HepG2 (cell line): ENCODE measurements around the gene IMP3. TPM values are rescaled to one million over a fixed set of nuclear protein-coding genes. Genes with fewer than 3 reads are reported as not detected.
A peak's percentile ranks its signal among the peaks of the same experiment; 100 is the strongest.

Experiments used
- BRD4 ChIP-seq: sonication (generic); formaldehyde crosslinking; IDR thresholded peaks from 2 replicates; pipeline ENCODE4 v1.4.0; 2020; ENCODE audit warnings: missing genetic modification reagents
- GATAD1 ChIP-seq: IDR thresholded peaks from 2 replicates; pipeline ENCODE4 v1.6.1; 2016; ENCODE audit warnings: missing genetic modification reagents, missing compliant biosample characterization
- NFRKB ChIP-seq: fragments of 450-650 bp; IDR thresholded peaks from 2 replicates; pipeline ENCODE4 v1.6.1; 2017
- POLR2G ChIP-seq: fragments of 200-400 bp; formaldehyde crosslinking; IDR thresholded peaks from 2 replicates; pipeline ENCODE4 v1.6.1; 2018; ENCODE audit warnings: mild to moderate bottlenecking, low read depth, low read length, moderate library complexity
- RFX1 ChIP-seq: fragments of 450-650 bp; IDR thresholded peaks from 2 replicates; pipeline ENCODE4 v1.6.1; 2017
- ZNF558 ChIP-seq: sonication (generic); formaldehyde crosslinking; IDR thresholded peaks from 2 replicates; pipeline ENCODE4 v1.9.0; 2022; ENCODE audit warnings: mild to moderate bottlenecking, missing genetic modification reagents, borderline replicate concordance
- ZNF563 ChIP-seq: sonication (generic); formaldehyde crosslinking; IDR thresholded peaks from 2 replicates; pipeline ENCODE4 v1.8.0; 2022; ENCODE audit warnings: mild to moderate bottlenecking, moderate library complexity, missing genetic modification reagents
- ZNF660 ChIP-seq: sonication (generic); formaldehyde crosslinking; IDR thresholded peaks from 2 replicates; pipeline ENCODE4 v1.5.1; 2020; ENCODE audit warnings: mild to moderate bottlenecking, low read depth, missing genetic modification reagents, borderline replicate concordance
- polyA plus RNA-seq, 8 experiments: library from polyadenylated mRNA; depleted of rRNA in 3 of 8; stranded (reverse) in 7 of 8; unstranded in 1 of 8; fragments of >200 nt; fragmentation: Illumina TruSeq in 4 of 8; extraction: Trizol in 4 of 8; gene quantifications; 2 replicates each; pipeline versions ENCODE4 v1.2.1 to v1.2.3, GENCODE V29; 2011 to 2016; ENCODE audit warnings: low read depth in 4 of 8, missing spikeins in 1 of 8, mixed read lengths in 1 of 8; ENCODE audit not compliant: insufficient read depth in 1 of 8
- total RNA-seq, 5 experiments: library from RNA; depleted of rRNA; stranded (reverse); fragments of >200 nt; fragmentation: Illumina TruSeq; extraction: Trizol; gene quantifications; 2 replicates each; pipeline ENCODE4 v1.2.3, GENCODE V29; 2016; ENCODE audit warnings: low read depth in 1 of 5
- TF ChIP-seq, protein P1 (sequence below): sonication (generic); formaldehyde crosslinking; IDR thresholded peaks from 2 replicates; pipeline ENCODE4 v1.5.0; 2020; ENCODE audit warnings: mild to moderate bottlenecking, missing genetic modification reagents, borderline replicate concordance
- TF ChIP-seq, protein P2 (sequence below): sonication (generic); formaldehyde crosslinking; IDR thresholded peaks from 2 replicates; pipeline ENCODE4 v1.4.0; 2020; ENCODE audit warnings: missing genetic modification reagents
- TF ChIP-seq, protein P3 (sequence below): sonication (generic); formaldehyde crosslinking; IDR thresholded peaks from 2 replicates; pipeline ENCODE4 v1.9.0; 2021; ENCODE audit warnings: mild to moderate bottlenecking, missing genetic modification reagents

Gene IMP3
- total and polyA plus RNA-seq, 2 of the 13 experiments (the other 11 are each of a cell fraction or from before 2014, with no cell fraction given), result 38.3 to 143 TPM

DNA sequence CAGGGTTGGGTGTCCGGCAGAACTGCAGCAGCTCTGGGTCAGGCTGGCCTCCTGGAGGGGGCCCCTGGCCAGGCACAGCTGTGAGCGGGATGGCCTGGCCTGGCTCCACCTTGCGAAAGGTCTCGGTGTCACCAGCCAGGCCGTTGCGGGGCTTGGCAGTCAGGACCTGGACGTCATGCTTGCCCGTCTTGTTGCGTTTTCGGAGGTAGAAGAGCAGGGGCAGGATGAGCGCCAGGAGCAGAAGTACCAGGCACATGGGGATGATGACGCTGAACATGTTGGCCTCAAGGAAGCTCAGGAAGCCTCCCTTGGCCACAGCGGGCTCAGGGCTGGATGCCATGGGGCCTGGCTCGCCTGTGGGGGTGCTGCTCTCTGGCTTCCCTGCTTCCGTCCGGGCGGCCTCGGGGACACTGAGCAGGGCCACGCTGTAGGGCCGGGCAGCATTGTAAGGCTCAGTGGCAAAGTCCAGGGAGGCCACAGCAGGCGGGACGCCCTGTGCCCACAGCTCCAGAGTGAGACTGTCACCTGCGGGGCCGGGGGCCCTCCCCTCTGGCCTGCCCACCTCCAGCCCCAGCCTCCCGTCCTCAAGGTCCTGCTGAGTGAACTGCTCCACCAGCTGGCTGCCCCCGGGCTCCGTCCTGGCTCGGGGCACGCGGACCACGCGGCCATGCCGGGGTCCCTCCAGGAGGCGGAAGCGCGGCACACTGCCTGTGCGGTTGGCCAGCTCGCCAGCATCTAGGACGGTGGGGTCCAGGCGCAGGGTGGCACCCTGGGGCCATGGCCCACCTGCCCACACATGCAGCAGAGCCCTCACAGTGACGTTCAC, 35.8 kb upstream of the IMP3 start (continued):
- TF ChIP-seq, protein P1, sequence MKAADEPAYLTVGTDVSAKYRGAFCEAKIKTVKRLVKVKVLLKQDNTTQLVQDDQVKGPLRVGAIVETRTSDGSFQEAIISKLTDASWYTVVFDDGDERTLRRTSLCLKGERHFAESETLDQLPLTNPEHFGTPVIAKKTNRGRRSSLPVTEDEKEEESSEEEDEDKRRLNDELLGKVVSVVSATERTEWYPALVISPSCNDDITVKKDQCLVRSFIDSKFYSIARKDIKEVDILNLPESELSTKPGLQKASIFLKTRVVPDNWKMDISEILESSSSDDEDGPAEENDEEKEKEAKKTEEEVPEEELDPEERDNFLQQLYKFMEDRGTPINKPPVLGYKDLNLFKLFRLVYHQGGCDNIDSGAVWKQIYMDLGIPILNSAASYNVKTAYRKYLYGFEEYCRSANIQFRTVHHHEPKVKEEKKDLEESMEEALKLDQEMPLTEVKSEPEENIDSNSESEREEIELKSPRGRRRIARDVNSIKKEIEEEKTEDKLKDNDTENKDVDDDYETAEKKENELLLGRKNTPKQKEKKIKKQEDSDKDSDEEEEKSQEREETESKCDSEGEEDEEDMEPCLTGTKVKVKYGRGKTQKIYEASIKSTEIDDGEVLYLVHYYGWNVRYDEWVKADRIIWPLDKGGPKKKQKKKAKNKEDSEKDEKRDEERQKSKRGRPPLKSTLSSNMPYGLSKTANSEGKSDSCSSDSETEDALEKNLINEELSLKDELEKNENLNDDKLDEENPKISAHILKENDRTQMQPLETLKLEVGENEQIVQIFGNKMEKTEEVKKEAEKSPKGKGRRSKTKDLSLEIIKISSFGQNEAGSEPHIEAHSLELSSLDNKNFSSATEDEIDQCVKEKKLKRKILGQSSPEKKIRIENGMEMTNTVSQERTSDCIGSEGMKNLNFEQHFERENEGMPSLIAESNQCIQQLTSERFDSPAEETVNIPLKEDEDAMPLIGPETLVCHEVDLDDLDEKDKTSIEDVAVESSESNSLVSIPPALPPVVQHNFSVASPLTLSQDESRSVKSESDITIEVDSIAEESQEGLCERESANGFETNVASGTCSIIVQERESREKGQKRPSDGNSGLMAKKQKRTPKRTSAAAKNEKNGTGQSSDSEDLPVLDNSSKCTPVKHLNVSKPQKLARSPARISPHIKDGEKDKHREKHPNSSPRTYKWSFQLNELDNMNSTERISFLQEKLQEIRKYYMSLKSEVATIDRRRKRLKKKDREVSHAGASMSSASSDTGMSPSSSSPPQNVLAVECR (CRISPR knock-in tag), result peak; percentile 38; the same call in 1 of the 2 replicates
- TF ChIP-seq NFRKB, result no peak
- no peak for TF ChIP-seq POLR2G
- TF ChIP-seq, protein P2, sequence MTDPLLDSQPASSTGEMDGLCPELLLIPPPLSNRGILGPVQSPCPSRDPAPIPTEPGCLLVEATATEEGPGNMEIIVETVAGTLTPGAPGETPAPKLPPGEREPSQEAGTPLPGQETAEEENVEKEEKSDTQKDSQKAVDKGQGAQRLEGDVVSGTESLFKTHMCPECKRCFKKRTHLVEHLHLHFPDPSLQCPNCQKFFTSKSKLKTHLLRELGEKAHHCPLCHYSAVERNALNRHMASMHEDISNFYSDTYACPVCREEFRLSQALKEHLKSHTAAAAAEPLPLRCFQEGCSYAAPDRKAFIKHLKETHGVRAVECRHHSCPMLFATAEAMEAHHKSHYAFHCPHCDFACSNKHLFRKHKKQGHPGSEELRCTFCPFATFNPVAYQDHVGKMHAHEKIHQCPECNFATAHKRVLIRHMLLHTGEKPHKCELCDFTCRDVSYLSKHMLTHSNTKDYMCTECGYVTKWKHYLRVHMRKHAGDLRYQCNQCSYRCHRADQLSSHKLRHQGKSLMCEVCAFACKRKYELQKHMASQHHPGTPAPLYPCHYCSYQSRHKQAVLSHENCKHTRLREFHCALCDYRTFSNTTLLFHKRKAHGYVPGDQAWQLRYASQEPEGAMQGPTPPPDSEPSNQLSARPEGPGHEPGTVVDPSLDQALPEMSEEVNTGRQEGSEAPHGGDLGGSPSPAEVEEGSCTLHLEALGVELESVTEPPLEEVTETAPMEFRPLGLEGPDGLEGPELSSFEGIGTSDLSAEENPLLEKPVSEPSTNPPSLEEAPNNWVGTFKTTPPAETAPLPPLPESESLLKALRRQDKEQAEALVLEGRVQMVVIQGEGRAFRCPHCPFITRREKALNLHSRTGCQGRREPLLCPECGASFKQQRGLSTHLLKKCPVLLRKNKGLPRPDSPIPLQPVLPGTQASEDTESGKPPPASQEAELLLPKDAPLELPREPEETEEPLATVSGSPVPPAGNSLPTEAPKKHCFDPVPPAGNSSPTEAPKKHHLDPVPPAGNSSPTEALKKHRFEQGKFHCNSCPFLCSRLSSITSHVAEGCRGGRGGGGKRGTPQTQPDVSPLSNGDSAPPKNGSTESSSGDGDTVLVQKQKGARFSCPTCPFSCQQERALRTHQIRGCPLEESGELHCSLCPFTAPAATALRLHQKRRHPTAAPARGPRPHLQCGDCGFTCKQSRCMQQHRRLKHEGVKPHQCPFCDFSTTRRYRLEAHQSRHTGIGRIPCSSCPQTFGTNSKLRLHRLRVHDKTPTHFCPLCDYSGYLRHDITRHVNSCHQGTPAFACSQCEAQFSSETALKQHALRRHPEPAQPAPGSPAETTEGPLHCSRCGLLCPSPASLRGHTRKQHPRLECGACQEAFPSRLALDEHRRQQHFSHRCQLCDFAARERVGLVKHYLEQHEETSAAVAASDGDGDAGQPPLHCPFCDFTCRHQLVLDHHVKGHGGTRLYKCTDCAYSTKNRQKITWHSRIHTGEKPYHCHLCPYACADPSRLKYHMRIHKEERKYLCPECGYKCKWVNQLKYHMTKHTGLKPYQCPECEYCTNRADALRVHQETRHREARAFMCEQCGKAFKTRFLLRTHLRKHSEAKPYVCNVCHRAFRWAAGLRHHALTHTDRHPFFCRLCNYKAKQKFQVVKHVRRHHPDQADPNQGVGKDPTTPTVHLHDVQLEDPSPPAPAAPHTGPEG (CRISPR knock-in tag), result no peak
- TF ChIP-seq GATAD1 (CRISPR knock-in tag), result no peak
- no peak for TF ChIP-seq ZNF558
- 0 out of 2 replicates have a peak, but pooled peaks have one; percentile 25 for TF ChIP-seq BRD4 (CRISPR knock-in tag)
- no peak for TF ChIP-seq RFX1
- TF ChIP-seq ZNF563 (CRISPR knock-in tag), result peak; percentile 48; the same call in 1 of the 2 replicates
- TF ChIP-seq ZNF660 (CRISPR knock-in tag), result no peak
- TF ChIP-seq, protein P3, sequence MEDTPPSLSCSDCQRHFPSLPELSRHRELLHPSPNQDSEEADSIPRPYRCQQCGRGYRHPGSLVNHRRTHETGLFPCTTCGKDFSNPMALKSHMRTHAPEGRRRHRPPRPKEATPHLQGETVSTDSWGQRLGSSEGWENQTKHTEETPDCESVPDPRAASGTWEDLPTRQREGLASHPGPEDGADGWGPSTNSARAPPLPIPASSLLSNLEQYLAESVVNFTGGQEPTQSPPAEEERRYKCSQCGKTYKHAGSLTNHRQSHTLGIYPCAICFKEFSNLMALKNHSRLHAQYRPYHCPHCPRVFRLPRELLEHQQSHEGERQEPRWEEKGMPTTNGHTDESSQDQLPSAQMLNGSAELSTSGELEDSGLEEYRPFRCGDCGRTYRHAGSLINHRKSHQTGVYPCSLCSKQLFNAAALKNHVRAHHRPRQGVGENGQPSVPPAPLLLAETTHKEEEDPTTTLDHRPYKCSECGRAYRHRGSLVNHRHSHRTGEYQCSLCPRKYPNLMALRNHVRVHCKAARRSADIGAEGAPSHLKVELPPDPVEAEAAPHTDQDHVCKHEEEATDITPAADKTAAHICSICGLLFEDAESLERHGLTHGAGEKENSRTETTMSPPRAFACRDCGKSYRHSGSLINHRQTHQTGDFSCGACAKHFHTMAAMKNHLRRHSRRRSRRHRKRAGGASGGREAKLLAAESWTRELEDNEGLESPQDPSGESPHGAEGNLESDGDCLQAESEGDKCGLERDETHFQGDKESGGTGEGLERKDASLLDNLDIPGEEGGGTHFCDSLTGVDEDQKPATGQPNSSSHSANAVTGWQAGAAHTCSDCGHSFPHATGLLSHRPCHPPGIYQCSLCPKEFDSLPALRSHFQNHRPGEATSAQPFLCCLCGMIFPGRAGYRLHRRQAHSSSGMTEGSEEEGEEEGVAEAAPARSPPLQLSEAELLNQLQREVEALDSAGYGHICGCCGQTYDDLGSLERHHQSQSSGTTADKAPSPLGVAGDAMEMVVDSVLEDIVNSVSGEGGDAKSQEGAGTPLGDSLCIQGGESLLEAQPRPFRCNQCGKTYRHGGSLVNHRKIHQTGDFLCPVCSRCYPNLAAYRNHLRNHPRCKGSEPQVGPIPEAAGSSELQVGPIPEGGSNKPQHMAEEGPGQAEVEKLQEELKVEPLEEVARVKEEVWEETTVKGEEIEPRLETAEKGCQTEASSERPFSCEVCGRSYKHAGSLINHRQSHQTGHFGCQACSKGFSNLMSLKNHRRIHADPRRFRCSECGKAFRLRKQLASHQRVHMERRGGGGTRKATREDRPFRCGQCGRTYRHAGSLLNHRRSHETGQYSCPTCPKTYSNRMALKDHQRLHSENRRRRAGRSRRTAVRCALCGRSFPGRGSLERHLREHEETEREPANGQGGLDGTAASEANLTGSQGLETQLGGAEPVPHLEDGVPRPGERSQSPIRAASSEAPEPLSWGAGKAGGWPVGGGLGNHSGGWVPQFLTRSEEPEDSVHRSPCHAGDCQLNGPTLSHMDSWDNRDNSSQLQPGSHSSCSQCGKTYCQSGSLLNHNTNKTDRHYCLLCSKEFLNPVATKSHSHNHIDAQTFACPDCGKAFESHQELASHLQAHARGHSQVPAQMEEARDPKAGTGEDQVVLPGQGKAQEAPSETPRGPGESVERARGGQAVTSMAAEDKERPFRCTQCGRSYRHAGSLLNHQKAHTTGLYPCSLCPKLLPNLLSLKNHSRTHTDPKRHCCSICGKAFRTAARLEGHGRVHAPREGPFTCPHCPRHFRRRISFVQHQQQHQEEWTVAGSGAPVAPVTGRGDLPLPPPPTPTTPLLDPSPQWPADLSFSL (CRISPR knock-in tag), result no peak
